HepG2 (cell line): Measurements from ENCODE around the gene USP17L24.
"Not testable (repeated sequence)": the region's sequence is repeated elsewhere in the genome, so short reads cannot be mapped to it uniquely, and the experiment has no call there.

ENCODE experiments used
- GTF2F1 ChIP-seq: fragments of 150-350 bp; IDR thresholded peaks from 2 replicates; pipeline ENCODE4 v1.6.1; 2014; ENCODE audit warnings: low read length
- HCFC1 ChIP-seq: fragments of 150-350 bp; IDR thresholded peaks from 2 replicates; pipeline ENCODE4 v1.6.1; 2014; ENCODE audit warnings: low read depth, low read length
- JUN ChIP-seq: sonication (generic); formaldehyde crosslinking; IDR thresholded peaks from 2 replicates; pipeline ENCODE4 v1.4.0; 2020; ENCODE audit warnings: mild to moderate bottlenecking, missing genetic modification reagents
- KAT7 ChIP-seq: IDR thresholded peaks from 2 replicates; pipeline ENCODE4 v1.6.1; 2018; ENCODE audit warnings: borderline replicate concordance, missing compliant biosample characterization
- MXI1 ChIP-seq: IDR thresholded peaks from 3 replicates; pipeline ENCODE4 v1.6.1; 2012; ENCODE audit warnings: low read depth, low read length, inconsistent platforms, borderline replicate concordance
- POLR2AphosphoS5 ChIP-seq: IDR thresholded peaks from 2 replicates; pipeline ENCODE4 v1.6.1; 2012; ENCODE audit warnings: low read depth, low read length
- ZNF337 ChIP-seq: sonication (generic); formaldehyde crosslinking; IDR thresholded peaks from 2 replicates; pipeline ENCODE4 v1.5.1; 2020; ENCODE audit warnings: missing genetic modification reagents, low read depth, mild to moderate bottlenecking, borderline replicate concordance
- TF ChIP-seq, protein P1 (sequence below): sonication (generic); formaldehyde crosslinking; IDR thresholded peaks from 2 replicates; pipeline ENCODE4 v1.5.0; 2020; ENCODE audit warnings: mild to moderate bottlenecking, missing genetic modification reagents, moderate library complexity
- TF ChIP-seq, protein P2 (sequence below): sonication (generic); formaldehyde crosslinking; IDR thresholded peaks from 2 replicates; pipeline ENCODE4 v1.4.0; 2020; ENCODE audit warnings: missing genetic modification reagents
- TF ChIP-seq, protein P3 (sequence below): sonication (generic); formaldehyde crosslinking; IDR thresholded peaks from 2 replicates; pipeline ENCODE4 v1.5.0; 2020; ENCODE audit warnings: missing genetic modification reagents, mild to moderate bottlenecking, borderline replicate concordance

DNA sequence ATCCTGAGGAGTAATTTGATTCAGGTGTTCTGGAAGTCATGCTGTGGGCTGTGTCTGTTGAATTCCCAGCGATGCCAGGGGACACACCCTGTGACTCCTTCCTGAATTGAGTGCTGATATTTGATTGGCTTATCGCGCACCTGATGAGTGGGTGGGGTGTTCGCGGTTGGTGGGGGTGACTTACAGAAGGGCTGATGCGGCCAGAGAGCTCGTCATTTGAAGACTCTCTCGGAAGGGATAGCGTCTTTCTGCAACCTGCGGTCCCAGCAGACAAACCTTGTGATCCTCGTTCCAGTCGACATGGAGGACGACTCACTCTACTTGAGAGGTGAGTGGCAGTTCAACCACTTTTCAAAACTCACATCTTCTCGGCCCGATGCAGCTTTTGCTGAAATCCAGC is 14.1 kb downstream of the USP17L24 start, which contains the start of gene USP17L5:
- TF ChIP-seq, protein P1, sequence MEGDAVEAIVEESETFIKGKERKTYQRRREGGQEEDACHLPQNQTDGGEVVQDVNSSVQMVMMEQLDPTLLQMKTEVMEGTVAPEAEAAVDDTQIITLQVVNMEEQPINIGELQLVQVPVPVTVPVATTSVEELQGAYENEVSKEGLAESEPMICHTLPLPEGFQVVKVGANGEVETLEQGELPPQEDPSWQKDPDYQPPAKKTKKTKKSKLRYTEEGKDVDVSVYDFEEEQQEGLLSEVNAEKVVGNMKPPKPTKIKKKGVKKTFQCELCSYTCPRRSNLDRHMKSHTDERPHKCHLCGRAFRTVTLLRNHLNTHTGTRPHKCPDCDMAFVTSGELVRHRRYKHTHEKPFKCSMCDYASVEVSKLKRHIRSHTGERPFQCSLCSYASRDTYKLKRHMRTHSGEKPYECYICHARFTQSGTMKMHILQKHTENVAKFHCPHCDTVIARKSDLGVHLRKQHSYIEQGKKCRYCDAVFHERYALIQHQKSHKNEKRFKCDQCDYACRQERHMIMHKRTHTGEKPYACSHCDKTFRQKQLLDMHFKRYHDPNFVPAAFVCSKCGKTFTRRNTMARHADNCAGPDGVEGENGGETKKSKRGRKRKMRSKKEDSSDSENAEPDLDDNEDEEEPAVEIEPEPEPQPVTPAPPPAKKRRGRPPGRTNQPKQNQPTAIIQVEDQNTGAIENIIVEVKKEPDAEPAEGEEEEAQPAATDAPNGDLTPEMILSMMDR = not testable (repeated sequence)
- not testable (repeated sequence) for TF ChIP-seq GTF2F1; MXI1; JUN (CRISPR knock-in tag); ZNF337 (CRISPR knock-in tag); HCFC1; POLR2AphosphoS5; KAT7 (CRISPR knock-in tag)
- TF ChIP-seq, protein P2, sequence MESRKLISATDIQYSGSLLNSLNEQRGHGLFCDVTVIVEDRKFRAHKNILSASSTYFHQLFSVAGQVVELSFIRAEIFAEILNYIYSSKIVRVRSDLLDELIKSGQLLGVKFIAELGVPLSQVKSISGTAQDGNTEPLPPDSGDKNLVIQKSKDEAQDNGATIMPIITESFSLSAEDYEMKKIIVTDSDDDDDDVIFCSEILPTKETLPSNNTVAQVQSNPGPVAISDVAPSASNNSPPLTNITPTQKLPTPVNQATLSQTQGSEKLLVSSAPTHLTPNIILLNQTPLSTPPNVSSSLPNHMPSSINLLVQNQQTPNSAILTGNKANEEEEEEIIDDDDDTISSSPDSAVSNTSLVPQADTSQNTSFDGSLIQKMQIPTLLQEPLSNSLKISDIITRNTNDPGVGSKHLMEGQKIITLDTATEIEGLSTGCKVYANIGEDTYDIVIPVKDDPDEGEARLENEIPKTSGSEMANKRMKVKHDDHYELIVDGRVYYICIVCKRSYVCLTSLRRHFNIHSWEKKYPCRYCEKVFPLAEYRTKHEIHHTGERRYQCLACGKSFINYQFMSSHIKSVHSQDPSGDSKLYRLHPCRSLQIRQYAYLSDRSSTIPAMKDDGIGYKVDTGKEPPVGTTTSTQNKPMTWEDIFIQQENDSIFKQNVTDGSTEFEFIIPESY = not testable (repeated sequence)
- TF ChIP-seq, protein P3, sequence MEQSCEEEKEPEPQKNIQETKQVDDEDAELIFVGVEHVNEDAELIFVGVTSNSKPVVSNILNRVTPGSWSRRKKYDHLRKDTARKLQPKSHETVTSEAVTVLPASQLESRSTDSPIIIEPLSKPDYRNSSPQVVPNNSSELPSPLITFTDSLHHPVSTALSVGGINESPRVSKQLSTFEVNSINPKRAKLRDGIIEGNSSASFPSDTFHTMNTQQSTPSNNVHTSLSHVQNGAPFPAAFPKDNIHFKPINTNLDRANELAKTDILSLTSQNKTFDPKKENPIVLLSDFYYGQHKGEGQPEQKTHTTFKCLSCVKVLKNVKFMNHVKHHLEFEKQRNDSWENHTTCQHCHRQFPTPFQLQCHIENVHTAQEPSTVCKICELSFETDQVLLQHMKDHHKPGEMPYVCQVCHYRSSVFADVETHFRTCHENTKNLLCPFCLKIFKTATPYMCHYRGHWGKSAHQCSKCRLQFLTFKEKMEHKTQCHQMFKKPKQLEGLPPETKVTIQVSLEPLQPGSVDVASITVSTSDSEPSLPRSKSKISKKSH = not testable (repeated sequence)
